ENCODE measurements around the gene F2.

DNA sequence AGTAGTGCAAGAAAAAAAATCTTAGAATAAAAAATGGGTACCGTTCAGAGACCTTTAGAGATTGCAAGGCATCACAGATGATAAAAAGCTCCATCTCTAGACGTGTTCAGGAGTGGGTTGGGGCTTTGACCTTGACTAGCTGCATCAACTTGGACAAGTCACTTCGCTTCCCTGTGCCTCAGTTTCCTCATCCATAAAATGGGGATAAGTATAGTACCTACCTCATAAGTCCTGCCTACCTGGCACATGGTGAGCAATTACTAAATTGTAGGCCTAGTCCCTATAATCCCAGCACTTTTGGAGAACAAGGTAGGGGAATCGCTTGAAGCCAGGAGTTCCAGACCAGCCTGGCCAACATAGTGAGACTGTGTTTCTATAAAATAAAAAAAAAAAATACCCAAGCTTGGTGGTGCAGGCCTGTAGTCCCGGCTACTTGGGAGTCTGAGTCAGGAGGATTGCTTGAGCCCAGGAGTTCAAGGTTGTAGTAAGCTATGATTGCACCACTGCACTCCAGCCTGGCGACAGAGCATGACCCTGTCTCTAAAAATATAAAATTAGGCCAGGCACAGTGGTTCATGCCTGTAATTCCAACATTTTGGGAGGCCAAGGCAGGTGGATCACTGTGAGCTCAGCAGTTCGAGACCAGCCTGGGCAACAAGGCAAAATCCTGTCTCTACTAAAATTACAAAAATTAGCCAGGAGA, 6.0 kb upstream of the F2 start:
- TF ChIP-seq RAD21 (IDR thresholded peaks at IDR 0.05) = no peak
- TF ChIP-seq JUND (IDR thresholded peaks at IDR 0.05) = no peak
- no peak for TF ChIP-seq GABPA (IDR thresholded peaks at IDR 0.05 in 1 of 2, conservative IDR thresholded peaks at IDR 0.05 in 1 of 2)

Data from liver (tissue), 2 donors.